ENCODE results near the gene CDH4.

DNA sequence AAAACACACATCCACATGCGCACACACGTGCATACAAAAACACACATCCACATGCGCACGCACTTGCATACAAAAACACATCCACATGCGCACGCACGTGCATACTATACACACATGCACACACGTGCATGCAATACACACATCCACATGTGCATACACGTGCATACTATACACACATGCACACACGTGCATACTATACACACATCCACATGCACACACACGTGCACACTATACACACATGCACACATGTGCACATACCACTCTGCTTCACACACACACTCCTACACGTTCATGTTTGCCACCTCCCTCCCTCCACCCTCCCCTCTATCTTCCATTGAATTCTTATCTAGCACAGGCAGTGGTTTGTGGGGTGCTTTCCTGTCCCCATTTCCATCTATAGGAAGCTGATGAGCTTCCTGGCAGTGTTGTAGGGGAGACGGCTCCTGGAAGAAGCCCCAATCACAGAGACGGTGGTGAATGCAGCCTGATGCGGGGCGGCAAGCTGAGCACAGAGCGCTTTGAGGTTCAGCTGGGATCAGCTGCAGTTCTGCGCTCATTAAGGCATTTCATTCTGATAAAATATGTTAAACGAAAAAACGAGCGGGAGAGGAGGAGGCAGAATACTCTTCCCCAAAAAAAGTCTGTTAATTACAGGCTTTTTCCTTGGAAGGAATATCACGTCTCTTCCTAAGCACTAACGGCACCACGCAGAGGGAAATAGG lies 525.9 kb downstream of the CDH4 start:
- TF ChIP-seq POLR2A (IDR thresholded peaks at IDR 0.05) (no peak), POLR2AphosphoS5 (IDR thresholded peaks at IDR 0.05) (no peak)

Measured in upper lobe of left lung (tissue), 4 donors.